IMR-90 (cell line): ENCODE measurements around the gene NRP1. TPM values are rescaled to one million over a fixed set of nuclear protein-coding genes. Genes with fewer than 3 reads are reported as not detected.
A peak's percentile ranks its signal among the peaks of the same experiment; 100 is the strongest.

ENCODE experiments used
- ATAC-seq: fragments of 200-7000 bp; cut with Tn5 transposase; 2 replicates; pipeline ENCODE4 v1.9.1; 2020; ENCODE audit warnings: low read depth, mild to moderate bottlenecking, moderate library complexity
- BruUV-seq: library from RNA; stranded (reverse); fragments of 400-500 nt; replicated peaks from 2 replicates; lab custom pipeline; 2021; lab: Mats Ljungman, UMichigan
- CTCF ChIA-PET: fragments of 300-600 bp; formaldehyde crosslinking; extraction: SDS; loops from one replicate; lab custom pipeline; 2021; ENCODE audit warnings: antibody characterized with exemption; lab: Yijun Ruan, JAX
- POLR2A ChIA-PET: fragments of 300-600 bp; sonication (Branson Sonifier 250); formaldehyde crosslinking; loops from one replicate; lab custom pipeline; 2022; ENCODE audit warnings: antibody characterized with exemption; ENCODE audit not compliant: unreplicated experiment; lab: Charles Lee
- DNase-seq: peaks from one replicate; pipeline ENCODE4 v3.0.0; 2013
- H2AFZ ChIP-seq: replicated peaks from 2 replicates; pipeline ENCODE3; 2013; ENCODE audit warnings: low read length, mild to moderate bottlenecking; ENCODE audit not compliant: poor library complexity
- H2AK5ac ChIP-seq: 2 replicates; pipeline ENCODE4 v1.6.1; 2013; ENCODE audit warnings: low read depth, low read length, inconsistent platforms
- H2AK9ac ChIP-seq: replicated peaks from 2 replicates; pipeline ENCODE3; 2013; ENCODE audit warnings: mild to moderate bottlenecking, low read depth, low read length, moderate library complexity; ENCODE audit not compliant: poor library complexity
- H2BK120ac ChIP-seq: 2 replicates; pipeline ENCODE4 v1.6.1; 2013; ENCODE audit warnings: low read depth, low read length, inconsistent platforms
- H2BK15ac ChIP-seq: 3 replicates; pipeline ENCODE4 v1.6.1; 2013; ENCODE audit warnings: low read depth, low read length, inconsistent platforms
- H2BK20ac ChIP-seq: 2 replicates; pipeline ENCODE4 v1.6.1; 2013; ENCODE audit warnings: low read depth, mild to moderate bottlenecking, inconsistent platforms, low read length, moderate library complexity
- H2BK5ac ChIP-seq: 2 replicates; pipeline ENCODE4 v1.6.1; 2013; ENCODE audit warnings: mild to moderate bottlenecking, low read depth, low read length, inconsistent platforms; ENCODE audit not compliant: poor library complexity, severe bottlenecking
- H3K14ac ChIP-seq: replicated peaks from 2 replicates; pipeline ENCODE4 v1.6.1; 2013; ENCODE audit warnings: low read depth, low read length, inconsistent platforms
- H3K18ac ChIP-seq: 2 replicates; pipeline ENCODE4 v1.6.1; 2013; ENCODE audit warnings: low read depth, low read length, control low read depth
- H3K23ac ChIP-seq: 2 replicates; pipeline ENCODE4 v1.6.1; 2013; ENCODE audit warnings: low read depth, low read length, inconsistent platforms
- H3K27ac ChIP-seq: 2 replicates; pipeline ENCODE4 v1.5.1; 2013; ENCODE audit warnings: mild to moderate bottlenecking, control low read depth, low read length; ENCODE audit not compliant: insufficient read depth
- H3K27me3 ChIP-seq: 2 replicates; pipeline ENCODE4 v1.6.1; 2013; ENCODE audit warnings: low read length; ENCODE audit not compliant: control insufficient read depth, insufficient read depth
- H3K36me3 ChIP-seq: 2 replicates; pipeline ENCODE4 v1.6.1; 2013; ENCODE audit warnings: low read length, mixed read lengths; ENCODE audit not compliant: control insufficient read depth, insufficient read depth
- H3K4ac ChIP-seq: 2 replicates; pipeline ENCODE4 v1.6.1; 2013; ENCODE audit warnings: low read depth, low read length, inconsistent platforms
- H3K4me1 ChIP-seq: 2 replicates; pipeline ENCODE4 v1.6.1; 2013; ENCODE audit warnings: low read length, mixed read lengths; ENCODE audit not compliant: control insufficient read depth, insufficient read depth
- H3K4me2 ChIP-seq: 2 replicates; pipeline ENCODE4 v1.6.1; 2013; ENCODE audit warnings: low read depth, mild to moderate bottlenecking, control low read depth, low read length, moderate library complexity
- H3K4me3 ChIP-seq: 2 replicates; pipeline ENCODE4 v1.5.1; 2013; ENCODE audit warnings: low read depth, mild to moderate bottlenecking, control low read depth, low read length, moderate library complexity; ENCODE audit not compliant: insufficient read depth
- H3K56ac ChIP-seq: 2 replicates; pipeline ENCODE4 v1.6.1; 2013; ENCODE audit warnings: low read length, inconsistent platforms; ENCODE audit not compliant: insufficient read depth; ENCODE audit errors: extremely low read depth
- H3K79me1 ChIP-seq, 2 experiments: 2 replicates each; pipeline ENCODE4 v1.6.1; 2013; ENCODE audit warnings: low read length in 2 of 2, inconsistent platforms in 1 of 2, low read depth in 1 of 2
- H3K9ac ChIP-seq: 2 replicates; pipeline ENCODE4 v1.6.1; 2013; ENCODE audit warnings: low read depth, low read length, control low read depth
- H3K9me1 ChIP-seq: 2 replicates; pipeline ENCODE4 v1.6.1; 2013; ENCODE audit warnings: low read length, inconsistent platforms; ENCODE audit not compliant: insufficient read depth
- H3K9me3 ChIP-seq: 2 replicates; pipeline ENCODE4 v1.6.1; 2013; ENCODE audit warnings: low read length; ENCODE audit not compliant: control insufficient read depth, insufficient read depth
- H4K20me1 ChIP-seq: 2 replicates; pipeline ENCODE4 v1.6.1; 2013; ENCODE audit warnings: low read length, inconsistent platforms; ENCODE audit not compliant: insufficient read depth
- H4K5ac ChIP-seq: 2 replicates; pipeline ENCODE4 v1.6.1; 2013; ENCODE audit warnings: mild to moderate bottlenecking, low read depth, low read length, control low read depth
- H4K8ac ChIP-seq, 2 experiments: 2 replicates each; pipeline ENCODE4 v1.6.1; 2013; ENCODE audit warnings: low read depth in 2 of 2, low read length in 2 of 2, control low read depth in 1 of 2, inconsistent platforms in 1 of 2
- H4K91ac ChIP-seq: 2 replicates; pipeline ENCODE4 v1.6.1; 2013; ENCODE audit warnings: low read depth, low read length, inconsistent platforms; ENCODE audit not compliant: insufficient read depth
- BHLHE40 ChIP-seq: fragments of 150-350 bp; IDR thresholded peaks from 2 replicates; pipeline ENCODE4 v1.6.1; 2016; ENCODE audit warnings: mild to moderate bottlenecking, low read depth, low read length
- CTCF ChIP-seq: conservative IDR thresholded peaks from 2 replicates; pipeline ENCODE4 v1.5.1; 2012; ENCODE audit warnings: mild to moderate bottlenecking, low read depth, low read length, improper control_type of control experiment
- FOS ChIP-seq: fragments of 150-350 bp; IDR thresholded peaks from 2 replicates; pipeline ENCODE4 v1.6.1; 2016; ENCODE audit warnings: low read depth, low read length
- MAFK ChIP-seq: IDR thresholded peaks from 2 replicates; pipeline ENCODE4 v1.6.1; 2012; ENCODE audit warnings: low read depth, low read length, improper control_type of control experiment
- MAZ ChIP-seq: IDR thresholded peaks from 2 replicates; pipeline ENCODE4 v1.6.1; 2012; ENCODE audit warnings: low read depth, mild to moderate bottlenecking, low read length, improper control_type of control experiment, moderate library complexity, borderline replicate concordance
- NFE2L2 ChIP-seq: fragments of 150-350 bp; IDR thresholded peaks from 2 replicates; pipeline ENCODE4 v1.6.1; 2016; ENCODE audit warnings: low read depth, mild to moderate bottlenecking, low read length
- POLR2A ChIP-seq: IDR thresholded peaks from 2 replicates; pipeline ENCODE4 v1.6.1; 2012; ENCODE audit warnings: mild to moderate bottlenecking, low read depth, low read length
- RAD21 ChIP-seq: IDR thresholded peaks from 2 replicates; pipeline ENCODE4 v1.6.1; 2012; ENCODE audit warnings: low read length, improper control_type of control experiment
- RFX5 ChIP-seq: IDR thresholded peaks from 2 replicates; pipeline ENCODE4 v1.8.0; 2012; ENCODE audit warnings: low read depth, mild to moderate bottlenecking, low read length, moderate library complexity
- USF2 ChIP-seq: fragments of 150-350 bp; IDR thresholded peaks from 2 replicates; pipeline ENCODE4 v1.6.1; 2017; ENCODE audit warnings: mild to moderate bottlenecking, antibody characterized with exemption, low read length, low read depth
- WGBS, 2 experiments: methylation state at CpG; one replicate each; pipeline versions ENCODE4 v1.1.5 to v1.1.7; 2013; ENCODE audit warnings: missing lambda C conversion rate in 2 of 2; ENCODE audit not compliant: insufficient read length in 1 of 2; ENCODE audit errors: extremely low coverage in 2 of 2; 5-methylcytosine and 5-hydroxymethylcytosine counted together
- dilution Hi-C: fragments of 300-500 bp; cut with HindIII; formaldehyde crosslinking; loops from one replicate; pipeline ENCODE4 v1.14.3; 2018; ENCODE audit warnings: low sequenced_read_pairs; ENCODE audit not compliant: unreplicated experiment
- in situ Hi-C: fragments of 300-500 bp; cut with MboI; formaldehyde crosslinking; loops from 3 replicates; pipeline ENCODE4 v1.14.3; 2019; ENCODE audit warnings: low sequenced_read_pairs, inconsistent platforms, mixed read lengths
- intact Hi-C: fragments of 100-400 bp; cut with micrococcal nuclease; formaldehyde crosslinking; loops from 2 replicates; pipeline ENCODE4 v1.10.0; 2022
- polyA plus RNA-seq, 3 experiments: library from polyadenylated mRNA; depleted of rRNA; stranded (reverse); fragments of >200 nt; gene quantifications; 2 replicates each; pipeline ENCODE4 v1.2.3, GENCODE V29; 2012; ENCODE audit warnings: low replicate concordance in 1 of 3
- total RNA-seq: library from RNA; depleted of rRNA; stranded (reverse); fragments of >200 nt; gene quantifications from 2 replicates; pipeline ENCODE4 v1.2.3, GENCODE V29; 2012

Gene NRP1
- total and polyA plus RNA-seq, 2 of the 4 experiments (the other 2 are of a cell fraction), result 108 to 227 TPM

- Histone ChIP-seq H3K23ac (no peak overlapping the region), H2AK9ac (peak overlapping the region; percentile 60), H2BK120ac (peak overlapping the region; percentile 73), H4K20me1 (no peaks in the 10 kb centered on the region), H2BK5ac (peak overlapping the region; percentile 70), H3K9me3 (no peaks in the 10 kb centered on the region), H3K27me3 (no peaks in the 10 kb centered on the region), H3K14ac (peak overlapping the region; percentile 49), H3K9ac (no peak overlapping the region), H2BK15ac (peak overlapping the region; percentile 78; the same call in 2 of the 3 replicates), H3K36me3 (no peaks in the 10 kb centered on the region), H3K4ac (peak overlapping the region; percentile 70), H3K79me1 (no peaks in the 10 kb centered on the region), H3K18ac (peak overlapping the region; percentile 57), H4K5ac (no peak overlapping the region; the same call in 1 of the 2 replicates), H3K4me1 (peaks cover 24% of the 10 kb centered on the region), H3K9me1 (peaks cover 14% of the 10 kb centered on the region), H3K4me3 (no peak overlapping the region), H4K91ac (peak overlapping the region; percentile 41), H3K56ac (peak overlapping the region; percentile 13; the same call in 1 of the 2 replicates), H2AK5ac (peak overlapping the region; percentile 68), H2AFZ (peak overlapping the region; percentile 2), H3K27ac (peak overlapping the region; percentile 58), H3K4me2 (no peak overlapping the region), H4K8ac (peak overlapping the region in 1 of 2 experiments; percentile 69; a peak in 2 of 4 replicates), H2BK20ac (peak overlapping the region; percentile 36; the same call in 1 of the 2 replicates)
- in situ Hi-C loops, result no loop called here
- ChIA-PET POLR2A (no interaction called here), CTCF (no interaction called here)
- BruUV-seq, result no TSS peak
- 89% methylated on average over 4 of the region's 12 CpGs; no CpG with 5 or more reads in 1 of the 2 experiments for WGBS, 2 experiments
- dilution Hi-C loops, result no loop called here
- intact Hi-C loops, result no loop called here
- no peak for TF ChIP-seq USF2
- no peak for TF ChIP-seq MAFK
- TF ChIP-seq BHLHE40, result no peak
- no peak for TF ChIP-seq CTCF
- no peak for TF ChIP-seq RFX5
- TF ChIP-seq FOS, result no peak
- TF ChIP-seq MAZ, result no peak
- TF ChIP-seq RAD21, result no peak
- no peak for TF ChIP-seq NFE2L2
- no peak for TF ChIP-seq POLR2A
- DNase-seq (no peak), ATAC-seq (no peak)
Observed at GRCh38 chr10:33137356-33138005, 197.0 kb downstream of the NRP1 start.
